T-helper 22 cell (primary cell): Measurements from ENCODE around the gene OR8J3.
"Not testable (repeated sequence)": the region's sequence is repeated elsewhere in the genome, so short reads cannot be mapped to it uniquely, and the experiment has no call there.

Experiments
- DNase-seq: peaks from one replicate; pipeline ENCODE4 v3.0.0-alpha.2; 2020; ENCODE audit warnings: low read depth

OR8J3 gene

GRCh38 chr11:56140151-56140661 is at the start of gene OR8J3:
Gene OR8J3 (minus strand): TSS chr11:56140201. CDS start chr11:56137718, 2,483 bp downstream.
- DNase-seq, result no peak

- DNase-seq, result no peak
Observed at GRCh38 chr11:56188602-56189001, 48.6 kb upstream of the OR8J3 start.

- DNase-seq, result no peak
Observed at GRCh38 chr11:56183459-56183858, 43.5 kb upstream of the OR8J3 start.

GRCh38 chr11:56176318-56176717 is 36.3 kb upstream of the OR8J3 start, which contains the start of gene OR5J2:
Gene OR5J2 (plus strand): TSS chr11:56176618. CDS start chr11:56176618, 0 bp downstream.
- DNase-seq, result no peak

GRCh38 chr11:56172256-56172830 is 32.3 kb upstream of the OR8J3 start:
- DNase-seq, result no peak

DNA sequence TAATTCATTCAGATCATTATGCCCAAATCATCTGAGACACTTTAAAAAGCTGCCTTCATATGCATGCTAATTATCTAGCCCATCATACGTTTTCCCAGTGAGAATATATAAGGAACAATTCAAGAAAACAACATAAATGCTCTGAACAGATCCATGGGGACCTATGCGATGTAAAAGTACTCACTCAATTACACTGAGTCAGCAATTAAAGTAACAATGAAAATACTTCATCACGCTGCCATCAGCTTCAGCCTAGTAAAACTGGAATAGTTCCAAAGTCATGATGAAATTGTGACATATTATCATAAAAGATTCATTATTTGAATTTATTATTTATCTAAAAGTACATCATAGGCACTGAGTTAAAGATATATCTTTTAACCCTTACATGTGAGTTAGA is 23.8 kb upstream of the OR8J3 start:
- no peak for DNase-seq

- DNase-seq, result no peak
Observed at GRCh38 chr11:56160217-56160616, 20.2 kb upstream of the OR8J3 start, which contains the start of gene OR8K5. Gene OR8K5 (minus strand): TSS chr11:56160317. CDS start chr11:56160317, 0 bp downstream.

- no peak for DNase-seq
Observed at GRCh38 chr11:56152333-56152732, 12.3 kb upstream of the OR8J3 start.

- DNase-seq, result no peak
Observed at GRCh38 chr11:56151376-56151775, 11.4 kb upstream of the OR8J3 start.

GRCh38 chr11:56143681-56144080 is 3.7 kb upstream of the OR8J3 start:
- DNase-seq, result not testable (repeated sequence)

DNA sequence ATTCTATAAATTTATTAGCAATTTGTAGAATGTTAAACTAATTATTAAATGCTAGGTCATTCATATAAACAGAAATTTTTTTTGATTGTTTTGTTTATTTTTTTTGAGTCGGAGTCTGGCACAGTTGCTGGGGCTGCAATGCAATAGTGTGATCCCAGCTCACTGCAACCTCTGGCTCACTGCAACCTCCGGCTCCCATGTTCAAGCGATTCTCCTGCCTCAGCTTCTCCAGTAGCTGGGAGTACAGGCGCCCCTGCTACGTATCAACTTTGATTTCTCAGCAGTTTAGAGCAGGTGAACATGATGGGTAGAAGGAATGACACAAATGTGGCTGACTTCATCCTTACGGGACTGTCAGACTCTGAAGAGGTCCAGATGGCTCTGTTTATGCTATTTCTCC is 17.9 kb downstream of the OR8J3 start, which contains the start of gene OR8H3:
OR8H3 (plus strand) TSS at position 301 of the 400 bp plus-strand sequence; CDS start at position 301, 0 bp downstream.
- no peak for DNase-seq

DNA sequence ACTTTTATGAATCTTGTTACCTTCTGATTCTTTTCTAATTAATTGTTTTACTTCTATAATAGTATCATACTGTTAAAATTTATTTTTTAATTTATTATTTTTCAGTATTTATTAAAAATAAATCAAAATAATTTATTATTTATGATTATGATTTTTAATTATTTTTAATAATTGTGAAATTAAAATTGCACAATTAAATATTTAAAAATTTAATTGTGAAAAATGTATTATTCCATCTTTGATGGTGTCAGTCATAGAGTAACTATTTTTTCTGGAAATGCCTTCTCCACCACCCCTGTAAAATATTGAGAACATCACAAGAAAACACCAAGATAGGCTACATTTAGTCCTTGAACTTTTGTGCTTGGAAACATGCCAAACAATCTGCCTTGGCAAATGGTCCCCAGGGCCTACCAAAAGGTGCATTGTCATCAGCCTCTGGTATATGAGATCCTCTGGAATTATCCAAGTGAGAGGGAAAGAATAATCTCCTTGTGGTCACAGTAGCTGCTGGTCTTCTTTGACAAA is 36.7 kb downstream of the OR8J3 start, which contains the start of gene OR8H2:
OR8H2 (plus strand) TSS at position 478 of the 528 bp plus-strand sequence. CDS start 1,356 bp downstream, outside the sequence.
- no peak for DNase-seq

DNA sequence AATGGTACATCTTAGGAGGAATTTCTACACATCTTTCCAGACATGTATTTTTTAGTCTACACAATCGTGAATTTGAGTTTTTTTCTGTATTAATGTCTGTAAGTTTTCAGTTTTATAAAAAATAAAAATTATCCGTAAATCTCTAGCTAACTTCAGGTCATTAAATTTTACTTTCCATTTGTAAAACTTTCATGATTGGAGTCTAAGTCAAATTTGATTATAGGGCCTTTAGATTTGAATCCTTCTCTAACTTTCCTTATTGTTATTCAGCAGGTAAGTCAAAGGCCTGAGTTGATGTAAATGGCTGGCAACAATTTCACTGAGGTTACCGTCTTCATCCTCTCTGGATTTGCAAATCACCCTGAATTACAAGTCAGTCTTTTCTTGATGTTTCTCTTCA is 47.0 kb downstream of the OR8J3 start, which contains the start of gene OR8I2:
OR8I2 (plus strand) TSS at position 301 of the 400 bp plus-strand sequence; CDS start at position 301, 0 bp downstream.
- DNase-seq, result no peak

DNA sequence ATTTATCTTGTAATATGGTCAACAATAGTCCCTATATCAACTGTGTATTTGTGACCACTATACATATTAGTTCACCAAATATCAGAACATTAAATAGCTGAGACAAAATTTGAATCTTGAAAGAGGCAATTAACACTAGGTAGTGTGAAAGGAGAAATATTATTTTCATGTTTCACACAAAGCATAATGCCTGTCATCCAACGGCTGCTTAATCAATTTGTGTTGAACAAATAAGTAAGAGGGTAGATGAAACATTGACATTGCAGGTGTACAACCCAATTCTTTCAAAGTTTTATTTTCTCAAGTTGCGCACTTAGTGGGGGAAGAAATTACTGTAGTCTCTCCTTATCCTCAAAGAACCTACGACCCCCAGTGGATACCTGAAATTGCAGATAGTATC is 50.3 kb downstream of the OR8J3 start:
- no peak for DNase-seq
